ENCODE results near the gene ARMC8.

The ARMC8 gene

DNA sequence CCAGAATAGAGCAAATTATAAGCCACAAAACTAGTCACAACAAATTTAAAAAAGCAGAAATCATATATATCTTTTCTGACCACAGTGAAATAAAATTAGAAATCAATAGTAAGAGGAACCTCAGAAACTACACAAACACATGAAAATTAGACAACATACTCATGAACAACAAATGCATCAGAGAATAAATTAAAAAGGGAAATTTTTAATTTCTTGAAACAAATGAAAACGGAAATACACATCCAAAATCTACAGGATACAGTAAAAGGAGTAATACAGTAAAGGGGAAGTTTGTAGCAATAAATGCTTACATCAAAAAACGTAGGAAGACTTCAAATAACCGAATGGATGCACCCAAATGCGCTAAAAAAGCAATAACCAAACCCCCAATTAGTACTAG is 123.4 kb downstream of the ARMC8 start:
- no peak for FAIRE-seq

DNA sequence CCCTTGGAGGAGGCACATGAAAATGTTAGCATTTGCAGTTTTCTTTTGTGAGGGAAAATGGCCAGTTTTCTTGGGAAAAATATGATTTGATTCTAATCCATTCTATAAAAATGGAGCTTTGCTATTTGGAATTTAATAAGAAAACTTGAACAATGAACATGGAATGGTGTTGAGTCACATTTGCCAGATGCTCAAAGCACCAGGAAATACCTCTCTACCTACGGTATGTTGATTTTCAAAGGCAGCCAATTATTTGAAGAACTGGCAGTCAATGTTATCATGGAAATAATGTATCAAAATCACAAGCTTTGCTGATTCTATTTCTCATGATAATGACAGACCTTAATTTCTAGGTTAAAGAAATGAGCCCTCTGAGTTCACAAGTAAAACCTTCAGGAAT is 127.7 kb downstream of the ARMC8 start:
- FAIRE-seq = no peak

DNA sequence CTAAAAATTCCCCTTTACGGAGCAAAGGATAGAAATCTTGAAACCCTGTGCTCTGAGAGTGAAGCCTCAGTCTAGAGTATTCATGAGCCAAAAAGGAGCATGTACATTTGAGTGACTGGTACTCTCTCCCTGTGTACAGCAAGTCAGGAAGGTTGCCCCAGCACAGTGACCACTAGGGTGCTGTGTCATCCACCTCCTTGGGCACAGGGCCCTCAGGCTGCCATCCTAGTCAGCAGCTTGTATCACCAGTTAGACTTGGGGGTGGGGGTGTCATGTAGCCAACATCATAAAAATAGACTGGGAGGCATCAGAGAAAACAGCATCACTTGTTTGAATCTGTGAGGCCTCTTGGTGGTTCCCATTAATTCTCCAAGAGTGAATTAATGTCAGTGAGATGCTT is 130.6 kb downstream of the ARMC8 start:
- FAIRE-seq = no peak

DNA sequence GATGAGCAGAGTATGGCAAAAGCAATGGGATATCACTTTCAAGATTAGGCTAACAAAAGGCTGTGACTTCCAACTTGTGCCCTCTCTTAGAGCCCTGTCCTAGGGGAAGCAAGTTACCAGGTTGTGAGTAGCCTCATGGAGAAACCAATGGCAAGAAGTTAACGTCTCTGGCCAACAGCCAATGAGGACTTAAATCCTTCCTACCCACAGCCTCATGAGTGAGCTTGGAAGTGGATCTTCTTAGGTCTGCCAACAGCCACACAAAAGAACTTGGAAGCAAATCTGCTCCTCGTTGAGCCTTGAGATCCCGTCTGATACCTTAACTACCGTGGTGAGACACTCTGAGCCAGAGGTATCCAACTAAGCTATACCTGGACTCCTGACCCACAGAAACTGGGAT is 136.9 kb downstream of the ARMC8 start:
- FAIRE-seq = no peak

DNA sequence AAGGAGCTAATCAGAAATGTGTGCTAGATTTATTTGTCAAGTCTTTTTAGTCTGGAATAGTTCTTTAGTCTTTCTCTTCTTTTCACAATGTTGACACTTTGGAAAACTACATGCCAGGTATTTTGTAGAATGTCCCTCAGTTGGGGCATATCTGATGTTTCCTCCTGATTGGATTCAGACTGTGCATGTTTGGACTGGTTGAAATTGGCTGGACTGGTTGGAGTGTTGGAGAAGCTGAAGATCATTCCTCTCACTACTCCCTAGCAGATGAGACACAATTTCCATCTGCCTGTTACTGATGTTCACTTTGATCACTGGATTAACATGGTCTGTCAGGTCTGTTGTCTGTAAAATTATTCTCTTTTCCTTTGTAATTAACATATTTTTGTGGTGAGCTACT is 138.9 kb downstream of the ARMC8 start:
- FAIRE-seq = no peak

DNA sequence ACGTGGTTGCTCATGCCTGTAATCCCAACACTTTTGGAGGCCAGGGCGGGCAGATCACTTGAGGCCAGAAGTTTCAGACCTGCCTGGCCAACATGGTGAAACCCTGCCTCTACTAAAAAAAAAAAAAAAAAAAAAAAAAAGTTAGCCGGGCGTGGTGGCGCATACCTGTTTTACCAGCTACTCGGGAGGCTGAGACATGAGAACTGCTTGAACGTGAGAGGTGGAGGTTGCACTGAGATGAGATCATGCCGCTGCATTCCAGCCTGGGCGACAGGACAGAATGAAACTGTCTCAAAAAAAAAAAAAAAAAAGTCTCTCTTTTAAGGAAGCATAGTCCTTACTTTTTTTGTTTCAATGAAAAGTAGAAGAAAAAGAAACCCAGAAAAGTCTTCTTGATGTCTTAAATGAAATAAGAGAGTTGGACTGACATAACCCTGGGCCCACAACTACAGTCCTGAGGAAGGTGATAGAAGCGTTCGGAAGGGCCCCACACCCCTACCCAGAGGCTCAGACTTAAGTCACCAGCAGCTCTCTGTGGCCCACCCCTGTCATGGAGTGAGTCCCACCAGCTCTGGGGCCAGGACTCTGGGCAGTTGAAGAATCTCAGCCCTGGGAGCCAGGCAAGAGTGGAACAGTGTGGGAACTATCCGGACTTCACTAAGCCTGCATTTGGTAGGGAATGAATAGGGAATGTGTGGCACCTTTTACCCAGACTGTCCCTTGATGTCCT is 139.9 kb downstream of the ARMC8 start:
- no peak for FAIRE-seq

DNA sequence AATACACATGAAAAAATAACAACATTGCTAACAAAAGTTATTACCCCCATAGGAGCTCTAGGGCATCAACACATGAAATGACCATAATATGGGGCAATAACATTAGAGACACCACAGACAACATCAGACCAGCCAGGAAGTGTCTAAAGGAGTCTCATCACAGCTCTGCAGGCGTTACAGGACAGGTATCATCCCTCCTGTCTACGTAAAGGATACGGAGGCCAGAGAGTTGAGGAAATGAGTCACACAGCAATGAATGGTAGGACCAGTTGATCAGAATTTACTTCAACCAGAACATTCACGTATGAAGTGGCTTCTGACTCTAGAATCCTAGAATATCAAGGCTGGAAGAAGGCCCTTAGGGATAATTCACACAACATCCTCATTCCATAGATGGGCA is 140.7 kb downstream of the ARMC8 start:
- FAIRE-seq = no peak

DNA sequence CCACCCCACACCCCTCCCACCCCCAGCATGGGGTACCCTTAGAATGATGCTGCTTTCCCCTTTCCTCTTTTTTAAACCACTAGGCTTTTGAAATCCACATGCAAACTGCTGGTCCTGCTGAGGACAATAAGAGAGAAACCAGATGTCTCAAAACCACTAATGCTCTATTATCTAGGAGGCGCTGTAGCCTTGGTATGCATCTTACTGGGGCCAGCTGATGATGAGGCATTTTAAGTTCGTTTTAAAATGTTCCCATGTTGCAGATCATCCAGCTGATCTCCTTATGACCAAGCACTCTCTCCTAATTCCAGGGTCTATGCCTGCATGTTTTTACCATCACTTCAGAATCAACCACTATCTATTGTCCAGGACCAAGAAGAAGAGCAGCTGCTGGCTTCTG is 141.2 kb downstream of the ARMC8 start:
- no peak for FAIRE-seq

DNA sequence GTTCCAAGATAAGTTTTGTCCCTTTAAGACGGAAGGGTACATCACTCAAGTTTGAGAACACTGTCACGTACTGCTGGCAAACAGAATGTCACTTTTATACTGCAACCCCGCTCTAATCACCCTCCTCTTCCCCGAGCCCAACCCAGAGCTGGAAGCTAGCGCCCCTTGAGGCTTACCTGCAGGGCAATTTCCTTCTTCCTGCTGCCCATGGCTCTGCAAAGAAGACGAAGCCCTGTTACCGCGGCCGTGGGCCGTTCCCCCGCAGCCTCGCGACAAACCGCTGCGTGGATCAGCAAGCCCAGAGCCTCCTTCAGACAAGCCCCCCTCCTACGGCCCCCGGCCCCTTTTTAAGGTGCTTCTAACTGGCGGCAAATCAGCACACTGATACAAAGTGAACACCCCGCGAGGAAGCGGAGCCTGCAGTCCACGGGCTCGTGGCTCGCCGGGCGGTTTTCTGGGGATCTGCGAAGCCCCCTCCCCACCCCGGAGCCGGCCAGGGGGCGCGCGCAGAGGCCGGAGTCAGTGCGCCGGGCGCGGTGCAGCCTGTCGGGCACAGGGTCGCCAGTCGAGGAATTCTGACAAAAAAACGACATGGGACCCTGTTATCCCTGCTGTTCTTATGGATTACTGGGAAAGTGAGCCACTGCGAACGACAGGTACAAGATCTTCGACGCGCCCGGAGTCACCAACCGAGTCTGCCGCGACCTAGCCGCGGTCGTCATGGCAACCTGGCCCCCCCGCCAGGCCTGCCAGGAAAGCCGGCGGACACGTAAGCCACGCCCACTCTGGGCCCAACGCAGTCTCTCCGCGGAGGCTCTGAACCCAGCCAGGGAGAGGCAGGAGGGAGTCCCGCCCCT is 142.3 kb downstream of the ARMC8 start, which contains the start of gene NME9:
NME9 (minus strand) TSS at position 725 of the 857 bp plus-strand sequence; CDS start at position 209, 516 bp downstream.
- no peak for FAIRE-seq

DNA sequence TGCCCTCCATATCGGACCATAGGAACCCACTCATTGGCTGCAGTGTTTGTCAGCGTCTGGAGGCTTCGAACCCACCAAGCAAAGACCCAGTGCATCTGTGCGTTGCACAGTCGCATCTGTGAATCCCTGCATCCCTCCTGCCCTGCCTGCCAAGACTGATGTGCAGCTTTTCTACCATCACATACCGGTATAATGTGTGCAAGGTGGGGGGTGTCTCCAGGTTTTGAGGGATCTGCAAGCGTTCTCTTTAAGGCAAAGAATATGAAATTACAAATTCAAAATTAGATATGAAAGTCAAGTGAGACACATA is 142.8 kb downstream of the ARMC8 start:
- no peak for FAIRE-seq

DNA sequence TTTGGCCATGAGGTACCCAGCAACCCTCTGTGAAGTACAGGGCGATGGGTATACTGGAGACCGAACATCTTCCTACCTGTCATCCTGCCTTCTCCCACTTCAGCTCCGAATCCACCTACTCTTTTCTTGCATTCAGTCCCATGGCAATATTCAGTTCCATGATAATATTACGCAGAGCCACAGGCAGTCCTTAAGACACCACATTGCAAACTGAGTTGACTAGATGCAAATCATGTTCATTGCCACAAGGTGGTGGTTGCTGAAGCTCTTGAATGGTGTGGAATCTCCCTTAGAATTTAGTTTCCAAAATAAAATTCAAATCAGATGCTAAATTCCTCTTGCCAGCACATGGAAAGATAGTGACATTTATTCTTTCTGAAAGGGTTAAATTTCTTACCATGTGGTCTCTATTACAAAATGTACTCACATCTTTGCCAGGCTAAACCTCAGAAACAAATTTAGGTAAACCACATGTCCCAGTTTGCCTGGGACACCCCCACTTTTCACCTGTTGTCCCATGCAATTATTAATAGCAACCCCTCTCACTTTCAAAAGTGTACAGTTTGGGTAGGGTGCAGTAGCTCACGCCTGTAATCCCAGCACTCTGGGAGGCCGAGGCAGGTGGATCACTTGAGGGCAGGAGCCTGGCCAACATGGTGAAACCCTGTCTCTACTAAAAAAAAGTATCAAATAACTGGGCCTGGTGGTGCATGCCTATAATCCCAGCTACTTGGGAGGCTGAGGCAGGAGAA is 144.2 kb downstream of the ARMC8 start:
- no peak for FAIRE-seq

DNA sequence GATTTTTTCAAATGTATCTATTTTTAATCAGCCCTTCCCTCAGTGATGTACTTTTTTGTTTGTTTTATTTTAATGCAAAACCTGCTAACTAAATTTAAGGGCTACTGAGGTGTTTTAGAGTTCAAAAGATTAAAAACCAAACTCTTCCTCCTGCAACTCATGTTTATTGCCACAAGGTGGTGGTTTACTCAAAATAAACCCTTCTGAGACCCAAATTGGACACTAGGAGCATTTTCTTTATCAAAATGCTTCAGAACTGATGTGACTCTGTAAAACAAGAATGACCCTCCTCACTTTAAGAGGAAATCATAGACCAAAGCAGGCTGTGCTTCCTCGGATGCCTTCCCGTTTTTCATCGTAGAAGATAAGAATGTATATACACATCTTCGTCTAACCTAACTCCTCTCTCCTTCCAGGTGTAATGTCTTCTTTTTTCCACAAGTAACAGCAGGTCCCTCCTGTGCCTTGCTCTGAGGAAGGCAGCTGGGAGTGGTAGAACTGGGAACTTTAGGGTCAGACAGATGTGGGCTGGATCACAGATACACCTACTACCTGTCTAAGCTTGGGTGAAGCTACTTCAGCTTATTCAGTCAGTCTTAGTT is 145.5 kb downstream of the ARMC8 start:
- FAIRE-seq = no peak

DNA sequence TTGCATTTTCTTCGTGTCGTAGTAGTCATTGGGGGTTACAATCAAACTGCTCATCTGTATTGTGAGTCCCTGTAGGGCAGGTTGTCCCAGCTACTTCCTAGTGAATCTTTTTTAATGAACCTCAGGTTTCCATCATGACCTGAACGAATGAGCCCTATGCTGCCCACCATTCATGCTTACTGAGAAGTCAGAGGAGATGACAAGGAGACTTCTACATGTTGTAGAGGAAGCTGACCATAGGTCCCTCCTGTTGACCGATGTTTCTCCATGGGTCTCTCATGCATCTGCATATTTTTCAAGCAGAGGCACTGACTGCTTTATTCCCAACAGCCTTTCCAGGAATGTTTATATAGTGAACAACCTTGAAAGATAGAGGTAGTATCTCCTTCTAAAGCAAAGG is 147.5 kb downstream of the ARMC8 start:
- no peak for FAIRE-seq

DNA sequence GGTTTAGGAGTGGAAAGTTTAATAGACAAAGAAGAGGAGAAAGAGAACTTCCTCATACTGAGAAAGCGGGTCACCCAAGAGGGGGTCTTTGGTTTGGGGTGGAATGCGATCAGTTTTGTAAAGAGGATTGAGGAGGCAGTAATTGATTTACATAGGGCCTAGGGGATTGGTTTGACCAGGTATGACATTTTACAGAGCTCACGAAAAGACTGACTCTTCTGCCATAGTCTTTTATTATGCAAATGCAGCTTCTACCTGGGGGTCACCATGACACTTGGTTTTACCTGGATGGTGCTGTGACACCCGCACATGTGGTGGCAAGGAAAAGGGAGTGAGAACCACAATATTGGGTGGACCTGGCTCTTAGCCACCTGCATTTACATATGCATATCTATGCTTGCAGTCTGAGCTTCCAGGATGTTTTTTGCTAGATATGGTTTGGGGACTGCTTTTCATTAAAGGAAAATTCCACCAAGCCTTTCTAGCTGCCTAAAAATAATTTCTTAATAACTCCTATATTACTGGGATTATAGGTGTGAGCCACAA is 149.4 kb downstream of the ARMC8 start:
- no peak for FAIRE-seq

DNA sequence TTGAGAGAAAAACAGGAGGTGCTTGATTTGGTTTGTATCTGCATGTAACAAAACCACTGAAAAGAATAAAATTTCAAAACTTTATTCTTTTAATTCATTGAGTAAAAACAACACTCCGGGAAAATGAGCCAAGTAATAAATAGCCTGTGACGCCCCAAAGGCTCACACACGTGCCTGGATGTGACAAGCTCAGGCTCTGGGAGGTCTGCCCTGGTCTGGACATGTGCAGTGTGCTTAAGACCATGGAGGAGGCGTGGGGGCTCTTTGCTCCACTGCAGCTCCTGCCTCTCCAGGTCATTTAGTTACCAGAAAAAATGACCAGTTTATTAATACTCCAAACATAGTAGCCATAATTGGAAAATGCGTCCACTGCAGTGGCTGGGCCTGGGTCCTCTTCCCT is 151.1 kb downstream of the ARMC8 start:
- no peak for FAIRE-seq

DNA sequence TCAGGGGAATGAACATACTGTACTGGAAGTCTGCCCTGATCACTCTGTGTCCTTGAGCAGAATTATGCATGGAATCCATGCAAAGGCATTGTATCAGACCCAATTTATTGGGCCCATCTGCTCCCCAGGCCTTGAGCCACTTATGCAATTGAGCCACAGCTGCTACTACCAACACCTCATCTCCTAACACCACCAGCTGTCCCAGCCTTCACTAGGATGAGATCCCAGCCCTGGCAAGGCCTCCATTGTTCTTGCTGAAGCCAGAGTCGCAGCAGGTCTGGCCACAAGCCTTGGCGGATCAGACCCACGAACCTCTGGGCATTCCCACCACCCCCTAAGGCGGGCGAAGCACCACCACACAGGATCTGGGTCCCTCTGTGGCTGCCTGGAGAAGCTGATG is 151.7 kb downstream of the ARMC8 start:
- no peak for FAIRE-seq

DNA sequence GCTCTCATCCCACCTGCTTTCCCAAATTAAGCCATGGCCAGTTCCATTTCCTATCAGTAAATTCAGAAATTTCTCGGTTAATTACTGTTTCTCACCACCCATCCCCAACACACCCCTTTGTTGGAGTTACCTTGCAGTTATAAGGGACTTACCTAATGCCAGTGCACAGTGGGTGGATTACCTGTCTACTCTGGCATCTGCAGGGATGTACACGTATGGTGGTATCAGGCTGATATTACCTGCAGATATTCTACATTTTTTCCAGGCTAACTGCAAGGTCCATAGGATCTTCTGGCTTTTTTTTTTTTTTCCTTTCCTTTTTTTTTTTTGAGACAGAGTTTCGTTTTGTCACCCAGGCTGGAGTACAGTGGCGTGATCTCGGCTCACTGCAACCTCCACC is 153.4 kb downstream of the ARMC8 start:
- no peak for FAIRE-seq

DNA sequence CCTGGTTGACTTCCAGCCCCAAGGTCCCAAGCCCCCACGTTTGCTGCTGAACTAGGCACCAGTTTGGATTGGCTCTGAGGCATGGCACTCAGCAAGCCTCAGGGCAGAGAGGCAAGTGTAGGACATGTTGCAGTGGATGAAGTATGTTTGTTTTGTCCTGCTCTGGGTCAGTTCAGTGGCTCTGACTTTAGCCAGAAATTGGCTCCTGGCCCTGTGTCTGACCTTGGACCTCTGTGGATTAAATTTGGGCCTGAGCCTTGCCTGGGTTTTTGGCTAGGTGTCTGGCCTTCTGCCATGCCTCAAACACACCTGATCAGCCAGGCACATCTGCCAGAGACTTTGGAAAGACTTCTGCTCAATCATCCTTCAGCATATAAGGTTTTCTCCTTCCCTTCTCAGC is 157.7 kb downstream of the ARMC8 start:
- FAIRE-seq = no peak

Measured in colon (tissue), 2 donors.